ENCODE data around the gene AATK. TPM values are rescaled to one million over a fixed set of nuclear protein-coding genes. Genes with fewer than 3 reads are reported as not detected.

The AATK gene
- total and polyA plus RNA-seq, 12 donors = 0.73 to 23.3 (median 9.9) TPM

DNA sequence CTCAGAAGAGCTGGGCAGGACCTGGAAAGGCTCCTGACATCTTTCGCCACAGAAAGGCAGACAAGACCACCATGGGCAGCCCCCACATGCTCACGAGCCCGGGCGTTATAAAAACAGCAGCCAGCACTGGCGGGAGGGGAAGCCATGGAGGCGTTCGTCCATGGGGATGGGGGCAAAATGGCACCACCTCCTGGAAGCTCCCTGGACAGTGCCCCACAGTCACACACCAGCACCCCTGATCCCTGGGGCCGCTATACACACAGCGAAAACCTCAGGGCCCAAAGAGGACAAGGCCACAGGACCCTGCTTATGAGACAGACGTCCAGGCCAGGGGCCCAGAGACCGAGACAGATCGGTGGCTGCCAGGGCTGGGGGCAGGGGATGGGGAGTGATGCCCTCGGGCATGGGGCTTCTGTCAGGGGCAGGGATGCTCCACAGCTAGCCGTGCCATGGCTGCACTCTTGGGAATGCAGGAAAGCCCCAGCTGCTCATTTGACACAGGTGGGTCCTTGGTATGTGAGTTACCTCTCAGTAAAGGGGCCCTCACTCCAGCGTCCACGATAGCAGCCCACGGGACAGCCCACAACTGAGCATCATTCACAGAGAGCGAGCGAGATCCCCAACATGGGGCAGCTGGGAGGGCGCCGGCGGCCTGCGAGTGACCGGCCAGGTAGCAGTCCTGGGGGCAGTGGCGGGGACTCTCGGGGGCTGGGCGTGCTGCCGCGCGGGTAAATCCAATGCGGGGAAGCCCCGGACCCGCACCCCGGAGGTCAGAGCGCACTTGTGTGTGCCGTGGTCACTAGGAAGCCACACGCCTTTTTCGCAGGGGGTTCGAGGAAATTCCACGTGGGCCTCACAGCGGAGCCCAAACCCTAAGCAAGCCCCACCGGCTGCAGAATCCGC is 7.1 kb downstream of the AATK start:
- peaks cover 7 to 17% of the 10 kb centered on the region in 2 donors for H3K4me1 ChIP-seq (replicated peaks in 1 of 2)
- DNase-seq = peak in 1 of 7 donors; percentile 7
- H3K27ac ChIP-seq = no peak overlapping the region
- TF ChIP-seq, protein P1, sequence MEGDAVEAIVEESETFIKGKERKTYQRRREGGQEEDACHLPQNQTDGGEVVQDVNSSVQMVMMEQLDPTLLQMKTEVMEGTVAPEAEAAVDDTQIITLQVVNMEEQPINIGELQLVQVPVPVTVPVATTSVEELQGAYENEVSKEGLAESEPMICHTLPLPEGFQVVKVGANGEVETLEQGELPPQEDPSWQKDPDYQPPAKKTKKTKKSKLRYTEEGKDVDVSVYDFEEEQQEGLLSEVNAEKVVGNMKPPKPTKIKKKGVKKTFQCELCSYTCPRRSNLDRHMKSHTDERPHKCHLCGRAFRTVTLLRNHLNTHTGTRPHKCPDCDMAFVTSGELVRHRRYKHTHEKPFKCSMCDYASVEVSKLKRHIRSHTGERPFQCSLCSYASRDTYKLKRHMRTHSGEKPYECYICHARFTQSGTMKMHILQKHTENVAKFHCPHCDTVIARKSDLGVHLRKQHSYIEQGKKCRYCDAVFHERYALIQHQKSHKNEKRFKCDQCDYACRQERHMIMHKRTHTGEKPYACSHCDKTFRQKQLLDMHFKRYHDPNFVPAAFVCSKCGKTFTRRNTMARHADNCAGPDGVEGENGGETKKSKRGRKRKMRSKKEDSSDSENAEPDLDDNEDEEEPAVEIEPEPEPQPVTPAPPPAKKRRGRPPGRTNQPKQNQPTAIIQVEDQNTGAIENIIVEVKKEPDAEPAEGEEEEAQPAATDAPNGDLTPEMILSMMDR (IDR thresholded peaks at IDR 0.05) = no peak
- TF ChIP-seq POLR2A (IDR thresholded peaks at IDR 0.05) = no peak
- no peaks in the 10 kb centered on the region for H3K9me3 ChIP-seq (replicated peaks in 1 of 3)
- WGBS, 4 donors = 90 to 97% (median 91%) methylated on average over 15 to 43 of the region's 43 CpGs
- no peaks in the 10 kb centered on the region for H3K36me3 ChIP-seq (replicated peaks in 1 of 2)
- no peak overlapping the region for H3K4me3 ChIP-seq
- intact Hi-C loops (cut with DNase I) = no loop called here
- H3K27me3 ChIP-seq = no peaks in the 10 kb centered on the region

DNA sequence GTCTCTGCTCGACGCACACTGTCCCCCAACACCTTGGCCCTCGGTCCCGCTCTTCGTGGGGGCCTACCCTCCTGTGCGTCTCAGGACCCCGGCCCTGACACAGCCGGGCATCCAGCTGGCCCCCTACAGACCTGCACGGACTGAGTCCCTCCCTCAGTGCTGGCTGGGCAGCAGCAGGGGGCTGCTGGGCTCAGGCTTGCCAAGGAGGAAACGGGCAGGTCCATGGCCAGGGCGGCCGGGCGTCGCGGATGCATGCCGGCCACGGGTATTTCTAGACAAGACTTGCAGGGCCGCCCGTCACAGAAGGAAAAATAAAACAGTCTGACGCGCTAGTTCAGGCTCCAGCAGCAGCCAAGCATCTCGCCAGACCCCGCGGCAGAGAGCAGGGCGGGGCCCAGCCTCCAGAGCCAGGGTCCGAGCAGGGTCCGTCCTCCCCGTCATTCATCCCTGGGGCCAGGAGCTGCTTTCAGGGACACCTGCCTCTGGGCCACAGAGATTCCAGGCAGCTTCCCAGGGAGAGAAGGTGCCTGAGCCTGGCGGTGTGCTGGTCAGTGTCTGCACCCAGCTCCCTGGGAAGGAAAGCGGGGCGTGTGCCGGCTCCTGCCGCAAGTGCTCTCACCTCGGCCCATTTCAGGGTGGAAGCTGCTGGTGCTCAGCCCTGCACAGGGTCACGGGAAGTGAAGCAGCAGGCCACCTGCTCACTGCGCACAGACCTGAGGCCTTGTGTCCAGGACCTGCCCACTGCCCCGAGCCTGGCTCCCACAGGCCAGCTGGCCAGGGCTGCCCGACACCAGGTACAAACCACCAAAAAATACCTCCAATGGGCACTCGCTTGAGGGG is 8.0 kb downstream of the AATK start:
- 91 to 94% (median 93%) methylated on average over 11 to 39 of the region's 39 CpGs for WGBS, 4 donors
- DNase-seq = no peak
- peaks cover 7 to 17% of the 10 kb centered on the region in 2 donors for H3K4me1 ChIP-seq (replicated peaks in 1 of 2)
- intact Hi-C loops (cut with DNase I) = no loop called here
- TF ChIP-seq, protein P1 (IDR thresholded peaks at IDR 0.05) = no peak
- TF ChIP-seq POLR2A (IDR thresholded peaks at IDR 0.05) = no peak
- no peaks in the 10 kb centered on the region for H3K27me3 ChIP-seq
- H3K9me3 ChIP-seq (replicated peaks in 1 of 3) = no peaks in the 10 kb centered on the region
- H3K36me3 ChIP-seq (replicated peaks in 1 of 2) = no peaks in the 10 kb centered on the region
- H3K27ac ChIP-seq = no peak overlapping the region
- H3K4me3 ChIP-seq = no peak overlapping the region

DNA sequence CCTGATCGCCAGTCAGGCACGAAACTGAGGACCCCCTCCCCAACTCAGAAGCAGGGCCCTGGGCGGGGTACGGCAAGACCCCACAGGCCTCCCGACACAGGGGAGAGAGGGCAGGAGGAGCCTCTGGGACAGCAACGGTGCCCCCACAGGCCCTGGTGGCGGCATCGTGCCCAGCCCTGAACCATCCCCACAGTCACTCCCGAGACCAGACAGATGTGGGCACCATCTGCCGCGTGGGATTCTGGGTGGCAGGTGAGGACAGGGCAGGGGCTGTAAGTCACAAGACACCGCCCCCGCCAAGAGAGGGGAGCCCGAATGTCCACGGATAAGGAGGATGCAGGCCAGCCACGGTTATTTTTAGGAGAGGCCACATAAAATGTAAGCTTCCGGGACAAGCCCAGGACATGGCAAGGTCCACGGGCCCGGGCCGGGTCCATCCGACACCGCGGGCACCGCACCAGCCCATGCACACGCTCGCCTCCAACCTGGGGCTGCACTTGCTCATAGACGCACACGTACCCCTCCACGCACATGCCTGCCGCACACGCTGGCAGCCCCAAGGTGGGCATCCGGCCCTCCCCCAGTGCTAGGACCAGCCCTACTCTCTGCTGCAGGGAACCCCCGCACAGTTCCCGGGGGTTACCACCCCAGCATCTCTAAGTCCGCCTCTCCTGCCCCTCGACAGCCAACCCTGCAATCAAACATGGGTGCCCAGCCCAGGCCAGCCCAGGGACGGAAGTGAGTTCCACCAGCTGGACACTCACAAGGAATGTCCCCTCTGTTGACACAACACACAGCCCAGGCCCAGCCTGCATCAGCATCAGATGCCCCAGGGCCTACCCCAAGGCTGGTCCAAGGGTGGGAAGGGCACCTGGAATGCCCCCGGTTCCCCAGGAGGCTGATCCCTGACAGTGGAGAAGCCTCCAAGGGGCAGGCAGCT is 8.9 kb downstream of the AATK start:
- peaks cover 7 to 17% of the 10 kb centered on the region in 2 donors for H3K4me1 ChIP-seq (replicated peaks in 1 of 2)
- no peaks in the 10 kb centered on the region for H3K9me3 ChIP-seq (replicated peaks in 1 of 3)
- H3K27me3 ChIP-seq = no peaks in the 10 kb centered on the region
- no peak overlapping the region for H3K4me3 ChIP-seq
- no peak for DNase-seq
- no peak overlapping the region for H3K27ac ChIP-seq
- TF ChIP-seq, protein P1 (IDR thresholded peaks at IDR 0.05) = no peak
- no peak for TF ChIP-seq POLR2A (IDR thresholded peaks at IDR 0.05)
- H3K36me3 ChIP-seq (replicated peaks in 1 of 2) = no peaks in the 10 kb centered on the region
- 91 to 96% (median 94%) methylated on average over 25 to 38 of the region's 38 CpGs for WGBS, 4 donors
- intact Hi-C loops (cut with DNase I) = no loop called here

Measured in adrenal gland (tissue), 12 donors.